COLO668 (cell line): ENCODE measurements around the gene SOX12.

Source experiments
- DNase-seq: peaks from one replicate; lab custom pipeline; 2025; ENCODE audit not compliant: unreplicated experiment; lab: John Stamatoyannopoulos, UW

SOX12 gene

DNA sequence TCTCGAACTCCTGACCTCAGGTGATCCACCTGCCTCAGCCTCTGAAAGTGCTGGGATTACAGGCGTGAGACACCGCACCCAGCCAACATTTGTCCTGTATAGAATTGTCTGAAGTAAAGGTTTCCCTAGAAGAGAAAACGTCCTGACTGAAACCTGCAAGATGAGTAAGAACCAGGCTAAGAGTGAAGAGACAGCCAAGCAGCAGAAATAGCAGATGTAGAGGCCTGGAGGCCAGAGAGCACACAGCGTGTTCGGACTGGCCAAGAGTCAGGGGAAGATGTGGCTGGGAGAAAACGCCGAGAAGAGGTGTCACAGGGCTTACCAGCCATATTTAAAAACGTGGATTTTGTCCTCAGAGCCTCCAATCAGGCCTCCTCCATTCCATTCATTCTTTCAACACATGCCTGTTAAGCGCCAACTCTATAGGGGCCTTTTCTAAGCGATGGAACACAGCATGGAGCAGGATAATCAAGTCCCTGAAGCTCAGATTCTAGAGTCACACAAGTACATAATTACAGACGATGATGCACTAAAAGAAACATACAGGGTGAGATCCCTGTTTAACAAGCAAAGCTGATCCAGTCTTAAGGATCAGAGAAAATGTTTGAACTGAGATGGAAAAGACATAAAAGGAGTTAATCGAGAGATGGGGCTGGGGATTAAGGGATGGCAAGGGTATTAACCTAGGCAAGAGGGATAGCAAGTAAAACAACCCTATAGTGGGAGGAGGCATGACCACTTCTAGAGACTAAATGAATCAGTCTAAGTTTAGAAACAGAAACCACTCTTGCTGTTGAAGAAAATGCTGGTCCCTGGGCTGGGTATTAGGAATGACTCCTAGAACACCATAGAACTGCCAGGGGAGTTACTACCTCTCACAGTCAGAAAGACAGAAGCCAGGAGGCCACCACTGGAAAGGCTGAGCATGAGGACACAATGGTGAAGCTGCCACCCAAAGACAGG, 23.2 kb upstream of the SOX12 start:
- no peak for DNase-seq

DNA sequence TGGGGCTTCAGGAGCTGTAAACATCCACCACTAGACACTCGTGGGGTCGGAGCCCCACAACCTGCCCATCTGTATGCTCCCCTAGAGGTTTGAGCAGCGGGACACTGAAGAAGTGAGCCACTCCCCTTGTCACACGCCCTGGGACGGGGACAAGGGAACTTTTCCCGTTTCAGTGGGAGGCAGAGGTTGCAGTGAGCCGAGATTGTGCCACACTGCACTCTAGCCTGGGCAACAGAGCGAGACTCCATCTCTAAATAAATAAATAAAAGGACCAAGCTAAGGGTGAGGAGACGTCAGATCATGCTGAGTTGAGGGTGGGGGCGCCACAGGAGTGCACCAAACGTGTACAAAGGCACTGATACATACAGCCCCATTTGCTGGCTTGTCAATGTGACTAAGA, 19.6 kb upstream of the SOX12 start:
- no peak for DNase-seq

- DNase-seq: no peak
Measured at GRCh38 chr20:308427-309038, 16.8 kb upstream of the SOX12 start.

- no peak for DNase-seq
Measured at GRCh38 chr20:309306-309840, 16.0 kb upstream of the SOX12 start.

- DNase-seq: peak; percentile 88
Measured at GRCh38 chr20:309841-310644, 15.3 kb upstream of the SOX12 start.

GRCh38 chr20:310645-311044, 14.7 kb upstream of the SOX12 start:
- DNase-seq: no peak

DNA sequence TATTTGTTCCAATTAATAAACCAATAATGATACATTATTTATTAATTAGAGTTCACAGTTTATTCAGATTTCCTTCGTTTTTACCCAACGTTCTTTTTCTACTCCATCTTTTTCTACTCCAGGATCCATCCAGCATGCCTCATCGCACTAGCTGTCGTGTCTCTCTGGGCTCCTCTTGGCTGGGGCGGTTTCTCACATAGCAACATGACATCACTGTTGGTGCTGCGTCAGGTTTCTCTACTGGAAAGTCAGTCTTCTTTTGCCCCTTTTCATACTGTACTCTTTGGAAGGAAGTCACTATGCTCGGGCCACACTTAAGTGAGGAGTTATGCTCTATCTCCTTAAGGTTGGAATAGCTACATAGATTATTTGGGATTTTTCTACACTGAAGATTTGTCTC, 13.7 kb upstream of the SOX12 start:
- no peak for DNase-seq

DNA sequence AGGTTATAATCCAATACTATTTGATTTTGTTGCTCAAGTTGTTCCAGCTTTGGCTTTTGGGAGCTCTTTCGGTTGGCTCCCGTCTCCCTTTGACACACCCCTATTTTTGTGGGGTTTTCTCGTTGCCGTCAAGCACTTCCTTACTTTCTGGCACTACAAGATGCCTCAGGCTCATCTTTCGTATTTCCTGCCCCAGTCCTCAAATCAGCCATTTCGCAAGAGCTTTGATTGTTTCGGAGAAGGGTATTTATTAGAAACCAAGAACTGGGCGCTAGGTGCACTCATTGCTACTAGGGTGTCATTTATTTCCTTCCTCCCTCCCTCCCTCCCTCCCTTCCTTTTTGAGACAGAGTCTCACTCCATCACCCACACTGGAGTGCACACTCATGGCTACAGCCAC, 13.3 kb upstream of the SOX12 start:
- DNase-seq: no peak

DNA sequence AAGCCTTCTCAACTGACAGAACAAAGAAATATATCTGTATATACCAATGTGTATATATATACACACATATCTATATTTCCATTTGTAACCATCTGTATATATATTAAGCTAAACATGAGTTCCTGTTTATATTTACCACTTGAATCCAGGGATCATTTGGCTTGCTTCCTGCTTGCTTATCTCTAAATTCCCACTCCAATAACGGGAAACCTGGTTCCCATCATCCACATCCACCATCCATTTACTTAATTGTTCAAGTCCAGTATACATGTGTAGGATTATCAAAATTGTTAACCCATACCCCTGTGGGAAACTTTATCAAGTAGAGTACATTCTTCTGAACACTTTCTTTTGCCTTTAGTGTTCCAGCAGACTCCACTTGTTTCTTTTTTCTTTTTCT, 12.5 kb upstream of the SOX12 start:
- no peak for DNase-seq

GRCh38 chr20:313402-313801, 11.9 kb upstream of the SOX12 start:
- no peak for DNase-seq

DNA sequence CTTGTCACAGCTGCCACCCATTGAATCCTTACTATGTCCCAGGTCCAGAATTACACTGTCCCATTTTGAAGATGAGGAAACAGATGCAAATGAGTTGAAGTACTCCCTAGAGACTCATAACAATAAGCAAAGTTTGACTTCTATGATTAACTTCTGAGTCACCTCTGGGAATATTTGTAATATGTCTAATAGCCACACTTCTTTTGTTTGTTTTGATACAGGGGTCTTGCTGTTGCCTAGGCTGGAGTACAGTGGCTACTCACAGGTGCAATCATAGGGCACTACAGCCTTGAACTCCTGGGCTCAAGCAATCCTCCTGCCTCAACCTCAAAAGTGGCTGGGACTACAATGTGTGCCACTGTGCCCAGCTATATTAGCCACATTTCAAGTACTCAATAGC, 11.4 kb upstream of the SOX12 start:
- DNase-seq: no peak

DNA sequence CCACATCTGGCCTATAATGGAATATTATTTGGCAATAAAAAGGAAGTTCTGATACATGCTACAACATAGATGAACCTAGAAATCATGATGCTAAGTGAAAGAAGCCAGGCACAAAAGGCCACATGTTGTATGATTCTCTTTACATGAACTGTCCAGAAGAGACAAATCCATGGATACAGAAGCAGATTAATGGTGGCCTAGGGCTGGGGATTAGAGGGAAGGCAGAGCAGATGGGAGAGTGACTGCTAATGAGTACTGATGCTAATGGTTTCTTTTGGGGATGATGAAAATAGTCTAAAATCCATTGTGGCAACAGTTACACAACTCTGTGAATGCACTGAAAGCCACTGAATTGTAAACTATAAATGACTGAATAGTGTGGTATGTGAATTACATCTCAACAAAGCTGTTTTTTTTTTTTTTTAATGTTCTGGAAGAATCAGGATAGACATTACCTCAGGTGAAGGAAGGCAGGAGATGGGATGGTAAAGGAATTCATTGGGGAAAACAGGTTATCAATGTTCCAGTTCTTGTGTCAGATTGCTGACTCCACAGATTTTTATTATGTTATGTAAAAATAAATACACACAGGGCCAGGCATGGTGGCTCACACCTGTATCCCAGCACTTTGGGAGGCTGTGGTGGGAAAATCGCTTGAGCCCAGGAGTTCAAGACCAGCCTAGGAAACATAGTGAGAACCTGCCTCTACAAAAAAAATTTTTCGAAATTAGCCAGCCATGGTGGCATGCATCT, 8.9 kb upstream of the SOX12 start:
- no peak for DNase-seq

DNA sequence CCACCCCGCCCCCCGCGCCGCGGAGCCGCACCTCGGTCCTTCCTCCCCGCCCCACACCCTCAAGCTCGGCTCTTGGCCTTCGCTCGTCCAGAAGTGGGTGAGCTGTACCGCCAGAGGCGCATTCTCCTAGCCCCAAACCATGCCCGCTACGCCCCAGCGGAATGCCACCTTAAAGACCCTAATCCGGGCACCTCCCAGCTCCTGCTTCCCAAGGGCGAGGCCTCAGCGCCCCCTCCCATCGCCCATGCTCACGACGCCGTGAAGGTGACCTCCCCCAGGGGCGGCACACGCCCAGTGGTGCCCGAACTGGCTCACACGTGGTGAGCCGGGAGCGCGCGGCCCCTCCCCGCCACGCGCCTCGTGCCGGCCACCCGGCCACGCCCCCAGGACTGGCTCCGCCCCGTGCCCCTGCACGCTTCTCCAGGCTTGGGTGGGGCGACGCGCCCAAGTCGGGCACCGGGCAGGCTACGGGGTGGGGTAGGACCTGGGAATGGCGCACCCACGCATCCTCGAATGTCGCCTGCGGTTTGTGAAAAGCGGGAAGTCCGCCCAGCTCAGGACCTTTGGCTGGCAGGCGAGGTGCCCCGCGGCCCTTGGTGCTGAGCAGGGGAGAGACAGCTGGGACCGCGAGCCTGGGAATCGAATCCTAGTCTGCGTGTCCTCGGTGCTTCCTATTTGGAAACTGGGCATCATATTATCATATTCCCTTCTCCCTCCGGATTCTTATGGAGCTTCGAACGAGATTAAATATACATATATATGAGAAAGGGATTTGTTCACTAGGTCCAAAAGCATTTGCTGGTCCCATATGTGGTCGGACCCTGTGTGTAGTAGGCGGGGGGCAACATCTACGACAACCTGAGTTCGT, 941 bp upstream of the SOX12 start:
- peak; percentile 94 for DNase-seq

DNA sequence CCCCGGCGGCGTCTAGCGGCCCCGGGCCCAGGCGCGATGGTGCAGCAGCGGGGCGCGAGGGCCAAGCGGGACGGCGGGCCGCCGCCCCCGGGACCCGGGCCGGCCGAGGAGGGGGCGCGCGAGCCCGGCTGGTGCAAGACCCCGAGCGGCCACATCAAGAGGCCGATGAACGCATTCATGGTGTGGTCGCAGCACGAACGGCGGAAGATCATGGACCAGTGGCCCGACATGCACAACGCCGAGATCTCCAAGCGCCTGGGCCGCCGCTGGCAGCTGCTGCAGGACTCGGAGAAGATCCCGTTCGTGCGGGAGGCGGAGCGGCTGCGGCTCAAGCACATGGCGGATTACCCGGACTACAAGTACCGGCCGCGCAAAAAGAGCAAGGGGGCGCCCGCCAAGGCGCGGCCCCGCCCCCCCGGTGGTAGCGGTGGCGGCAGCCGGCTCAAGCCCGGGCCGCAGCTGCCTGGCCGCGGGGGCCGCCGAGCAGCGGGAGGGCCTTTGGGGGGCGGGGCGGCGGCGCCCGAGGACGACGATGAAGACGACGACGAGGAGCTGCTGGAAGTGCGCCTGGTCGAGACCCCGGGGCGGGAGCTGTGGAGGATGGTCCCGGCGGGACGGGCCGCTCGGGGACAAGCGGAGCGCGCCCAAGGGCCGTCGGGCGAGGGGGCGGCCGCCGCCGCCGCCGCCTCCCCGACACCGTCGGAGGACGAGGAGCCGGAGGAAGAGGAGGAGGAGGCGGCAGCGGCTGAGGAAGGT, 715 bp downstream of the SOX12 start:
- peak; percentile 81 for DNase-seq

DNA sequence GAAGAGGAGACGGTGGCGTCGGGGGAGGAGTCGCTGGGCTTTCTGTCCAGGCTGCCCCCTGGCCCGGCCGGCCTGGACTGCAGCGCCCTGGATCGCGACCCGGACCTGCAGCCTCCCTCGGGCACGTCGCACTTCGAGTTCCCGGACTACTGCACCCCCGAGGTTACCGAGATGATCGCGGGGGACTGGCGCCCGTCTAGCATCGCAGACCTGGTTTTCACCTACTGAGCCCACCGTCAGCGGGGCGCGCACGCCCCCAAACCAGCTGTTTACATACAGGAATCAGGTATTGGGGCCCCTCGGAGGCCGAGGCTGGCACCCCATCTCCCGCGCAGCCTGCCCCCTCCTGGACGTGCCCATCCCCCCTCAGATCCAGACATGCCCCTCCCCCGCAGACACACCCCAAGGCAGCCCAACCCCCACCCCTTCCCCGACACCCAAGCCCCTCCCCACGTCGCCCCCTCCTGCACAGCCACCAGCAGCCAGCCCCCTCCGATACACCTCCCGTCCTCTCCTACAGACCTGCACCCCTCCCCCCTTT, 1.4 kb downstream of the SOX12 start:
- DNase-seq: peak; percentile 61

DNA sequence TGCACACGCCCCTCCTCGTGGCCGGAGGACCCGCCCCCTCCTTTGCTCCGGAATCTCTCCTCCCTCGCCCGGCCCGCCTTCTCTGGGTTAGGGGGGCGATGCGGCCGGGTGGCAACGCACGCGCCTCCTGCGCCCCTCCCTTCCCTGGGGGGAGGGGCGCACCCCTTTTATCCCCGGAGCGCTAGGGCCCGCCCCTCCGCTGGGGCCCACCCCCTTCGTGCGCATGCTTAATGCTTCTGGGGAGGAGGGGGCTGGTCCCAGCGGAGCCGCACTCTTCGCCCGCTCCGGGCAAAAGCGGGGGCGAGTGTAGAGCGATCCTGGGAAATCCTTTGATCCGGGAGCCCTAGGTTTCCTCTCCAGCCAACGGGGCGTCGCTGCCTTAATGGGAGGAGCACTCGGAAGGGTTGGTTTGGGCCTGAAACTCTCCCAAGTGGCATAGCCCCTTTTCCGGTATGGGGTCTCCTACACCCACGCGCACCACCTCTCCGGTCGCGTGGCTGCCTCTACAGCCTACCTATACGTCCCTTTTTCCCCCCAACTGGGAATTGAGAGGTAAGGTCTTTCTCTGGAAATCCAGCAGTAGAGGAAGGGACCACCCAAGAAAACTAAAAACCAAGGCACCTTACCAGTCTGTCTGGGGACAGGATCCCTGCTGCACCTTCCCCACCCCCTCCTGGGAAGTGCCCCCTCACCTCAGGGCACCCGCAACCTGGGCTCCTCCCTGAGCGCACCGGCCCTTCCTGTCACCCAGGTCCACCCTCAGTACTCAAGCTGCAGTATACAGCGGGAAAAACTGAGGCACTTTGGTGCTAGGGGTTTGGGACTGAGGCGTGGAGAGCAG, 2.1 kb downstream of the SOX12 start:
- peak; percentile 88 for DNase-seq

DNA sequence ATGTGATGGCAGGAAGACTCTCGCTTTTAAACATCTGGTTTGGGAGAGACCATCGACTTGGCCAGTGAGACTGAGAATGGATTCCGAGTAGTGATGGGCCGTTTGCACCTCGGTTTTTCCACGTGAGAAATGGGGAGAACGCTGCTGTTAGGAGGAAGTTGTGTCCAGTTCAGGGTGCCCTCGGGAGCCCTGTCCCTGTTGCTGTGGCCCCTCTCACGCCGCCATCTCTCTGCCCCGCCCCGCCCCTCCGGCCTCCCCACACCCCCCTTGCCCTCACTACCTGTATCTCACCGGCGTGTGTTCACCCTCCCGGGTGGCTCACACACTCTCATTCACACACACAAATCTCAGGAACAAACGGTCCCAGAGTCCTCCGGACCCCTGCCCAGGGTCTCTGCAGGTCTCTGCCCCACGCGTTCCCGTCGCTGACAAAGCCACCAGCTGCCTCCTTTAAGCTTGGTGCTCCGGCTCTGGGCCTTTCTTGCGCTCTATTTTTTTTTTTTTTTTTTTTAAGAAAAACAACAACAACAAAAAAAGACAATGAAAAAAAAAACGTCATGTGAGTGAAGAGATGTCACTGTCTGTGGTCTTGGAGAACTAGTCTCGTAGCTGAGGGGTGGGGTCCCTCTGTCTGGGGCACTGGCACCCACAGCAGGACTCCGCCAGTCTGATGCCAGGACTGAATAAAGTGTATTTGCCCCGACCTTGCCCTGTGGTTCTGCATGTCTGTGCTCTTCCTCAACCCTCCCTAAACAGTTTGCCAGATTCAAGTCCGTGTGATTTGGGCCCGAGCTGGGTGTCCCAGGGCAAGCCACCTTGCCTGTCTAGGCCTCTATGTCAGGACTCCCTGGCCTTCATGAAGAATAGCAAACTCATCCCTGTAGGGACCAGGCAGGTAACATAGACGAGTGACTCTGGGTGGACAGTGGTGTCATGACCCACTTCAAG, 2.9 kb downstream of the SOX12 start:
- no peak for DNase-seq
